Ishikawa (cell line): ENCODE results near the gene CCDC15.

Source experiments
- CEBPB ChIP-seq: IDR thresholded peaks from 2 replicates; pipeline ENCODE4 v1.6.1; 2012
- CREB1 ChIP-seq: IDR thresholded peaks from 2 replicates; pipeline ENCODE4 v1.6.1; 2012; ENCODE audit warnings: low read depth
- EGR1 ChIP-seq: IDR thresholded peaks from 2 replicates; pipeline ENCODE4 v1.6.1; 2012
- EP300 ChIP-seq: IDR thresholded peaks from 2 replicates; pipeline ENCODE4 v1.6.1; 2012; ENCODE audit warnings: borderline replicate concordance
- FOXM1 ChIP-seq: IDR thresholded peaks from 2 replicates; pipeline ENCODE4 v1.6.1; 2012; ENCODE audit warnings: low read depth, borderline replicate concordance
- MAX ChIP-seq: IDR thresholded peaks from 2 replicates; pipeline ENCODE4 v1.6.1; 2012
- NFIC ChIP-seq: IDR thresholded peaks from 2 replicates; pipeline ENCODE4 v1.6.1; 2012
- RAD21 ChIP-seq: IDR thresholded peaks from 2 replicates; pipeline ENCODE4 v1.6.1; 2012; ENCODE audit warnings: low read depth
- REST ChIP-seq: IDR thresholded peaks from 2 replicates; pipeline ENCODE4 v1.6.1; 2012; ENCODE audit warnings: low read depth, mild to moderate bottlenecking
- TAF1 ChIP-seq: IDR thresholded peaks from 2 replicates; pipeline ENCODE4 v1.6.1; 2012; ENCODE audit warnings: low read depth, mild to moderate bottlenecking
- TCF12 ChIP-seq: IDR thresholded peaks from 2 replicates; pipeline ENCODE4 v1.6.1; 2012; ENCODE audit warnings: low read depth
- TEAD4 ChIP-seq: IDR thresholded peaks from 2 replicates; pipeline ENCODE4 v1.6.1; 2012
- USF1 ChIP-seq: IDR thresholded peaks from 2 replicates; pipeline ENCODE4 v1.6.1; 2012
- YY1 ChIP-seq: IDR thresholded peaks from 2 replicates; pipeline ENCODE4 v1.6.1; 2012; ENCODE audit warnings: low read depth
- ZBTB7A ChIP-seq: IDR thresholded peaks from 2 replicates; pipeline ENCODE4 v1.6.1; 2012; ENCODE audit warnings: low read depth

Gene CCDC15

GRCh38 chr11:124982043-124982442 is 28.0 kb downstream of the CCDC15 start:
- TF ChIP-seq CREB1 (no peak), MAX (no peak), REST (no peak), TEAD4 (no peak), TCF12 (no peak), CEBPB (no peak), FOXM1 (no peak), NFIC (no peak), EGR1 (no peak), USF1 (no peak), YY1 (no peak), TAF1 (no peak)

- TF ChIP-seq USF1 (no peak), EP300 (no peak), TCF12 (no peak), TAF1 (no peak), YY1 (no peak), TEAD4 (no peak), REST (no peak), CEBPB (no peak), ZBTB7A (no peak), MAX (no peak), RAD21 (no peak), EGR1 (no peak), CREB1 (no peak), NFIC (no peak), FOXM1 (no peak)
Measured at GRCh38 chr11:124983674-124984511, 29.9 kb downstream of the CCDC15 start.

GRCh38 chr11:124984512-124984854 is 30.5 kb downstream of the CCDC15 start:
- TF ChIP-seq ZBTB7A (no peak), TAF1 (no peak), EP300 (no peak), TCF12 (no peak), NFIC (no peak), EGR1 (no peak), TEAD4 (no peak), CREB1 (no peak), USF1 (no peak), CEBPB (no peak)

- TF ChIP-seq TEAD4: no peak
- TF ChIP-seq TAF1: no peak
- TF ChIP-seq YY1: no peak
Measured at GRCh38 chr11:124987096-124987495, 33.1 kb downstream of the CCDC15 start.

GRCh38 chr11:124988063-124988462 is 34.1 kb downstream of the CCDC15 start:
- TF ChIP-seq USF1 (no peak), EGR1 (no peak), FOXM1 (no peak), CREB1 (no peak), TEAD4 (no peak), TAF1 (no peak), EP300 (no peak), YY1 (no peak), ZBTB7A (no peak), REST (no peak), RAD21 (no peak), TCF12 (no peak), CEBPB (no peak), MAX (no peak), NFIC (no peak)
